Fibroblast of mammary gland (primary cell): ENCODE results near the gene GFER.

Source experiments
- DNase-seq: peaks from one replicate; pipeline ENCODE4 v3.0.0-alpha.2; 2010; ENCODE audit warnings: low read depth
- H3K4me3 ChIP-seq: 2 replicates; pipeline ENCODE4 v1.5.1; 2011; ENCODE audit warnings: low read depth, mild to moderate bottlenecking, low read length, moderate library complexity; ENCODE audit not compliant: control insufficient read depth
- CTCF ChIP-seq: conservative IDR thresholded peaks from 2 replicates; pipeline ENCODE4 v1.5.1; 2011; ENCODE audit warnings: low read depth, low read length, inconsistent platforms; ENCODE audit not compliant: control insufficient read depth, insufficient read depth

Gene GFER

DNA sequence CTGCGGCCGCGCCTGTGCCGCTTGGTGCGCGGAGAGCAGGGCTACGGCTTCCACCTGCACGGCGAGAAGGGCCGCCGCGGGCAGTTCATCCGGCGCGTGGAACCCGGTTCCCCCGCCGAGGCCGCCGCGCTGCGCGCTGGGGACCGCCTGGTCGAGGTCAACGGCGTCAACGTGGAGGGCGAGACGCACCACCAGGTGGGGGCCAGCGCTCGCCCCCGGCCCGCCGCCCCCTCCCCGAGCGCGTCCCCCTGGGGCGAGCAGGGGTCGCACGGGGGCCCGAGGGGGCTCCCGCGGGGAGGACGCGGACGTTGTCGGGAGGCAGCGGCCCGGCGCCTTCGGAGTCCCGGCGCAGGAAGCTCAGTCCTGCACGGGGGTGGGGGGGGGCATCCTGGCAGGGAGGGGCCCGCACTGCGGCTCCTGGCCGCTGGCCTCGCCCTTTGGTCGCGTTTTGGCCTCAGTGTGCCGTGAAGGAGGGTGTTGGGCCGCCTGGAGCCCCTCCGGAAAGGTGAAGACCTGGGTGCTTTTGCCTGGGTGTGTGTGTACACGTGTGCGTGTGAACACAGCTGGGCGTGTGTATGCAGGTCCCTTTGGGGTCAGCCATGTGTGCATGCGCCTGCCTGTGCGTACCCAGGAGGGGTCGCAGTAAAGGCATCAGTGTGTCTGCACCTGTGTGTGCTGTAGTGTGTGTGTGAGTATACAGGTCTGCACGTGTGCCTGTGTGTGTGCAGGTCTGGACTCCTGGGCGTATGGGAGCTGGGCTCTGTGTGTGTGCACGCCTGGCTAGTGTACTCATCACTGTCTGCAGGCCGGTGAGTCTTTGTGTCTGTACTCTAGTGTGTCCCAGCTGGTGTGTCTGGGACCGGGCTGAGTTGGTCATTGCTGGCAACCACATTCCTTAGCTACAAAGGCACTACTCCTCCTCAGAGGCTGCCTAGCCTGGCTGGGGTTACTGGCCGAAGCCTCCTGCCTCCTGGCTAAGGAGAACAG is 43.3 kb downstream of the GFER start:
- peak overlapping the region; percentile 36 for H3K4me3 ChIP-seq
- no peak for DNase-seq
- TF ChIP-seq CTCF, result no peak

DNA sequence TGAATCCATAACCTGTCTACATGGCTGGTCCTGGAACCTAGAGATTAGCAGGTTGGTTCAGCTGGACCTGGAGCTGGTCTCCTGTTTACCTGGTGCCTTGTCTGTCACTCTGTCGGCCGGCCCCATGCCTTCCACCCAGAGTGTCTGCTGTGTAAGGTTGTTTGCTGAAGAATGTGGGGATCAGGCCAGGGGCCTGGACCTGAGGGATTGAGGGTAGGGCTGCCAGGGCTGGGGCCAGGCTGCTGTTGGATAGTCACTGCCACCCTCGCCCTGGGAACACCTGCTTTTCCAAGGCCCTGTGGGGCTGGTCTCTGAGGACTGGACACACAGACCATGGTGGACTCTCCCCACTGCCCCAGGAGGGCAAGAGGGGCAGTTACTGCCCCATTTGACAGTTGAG is 44.2 kb downstream of the GFER start:
- no peak overlapping the region for H3K4me3 ChIP-seq
- TF ChIP-seq CTCF, result no peak
- no peak for DNase-seq

DNA sequence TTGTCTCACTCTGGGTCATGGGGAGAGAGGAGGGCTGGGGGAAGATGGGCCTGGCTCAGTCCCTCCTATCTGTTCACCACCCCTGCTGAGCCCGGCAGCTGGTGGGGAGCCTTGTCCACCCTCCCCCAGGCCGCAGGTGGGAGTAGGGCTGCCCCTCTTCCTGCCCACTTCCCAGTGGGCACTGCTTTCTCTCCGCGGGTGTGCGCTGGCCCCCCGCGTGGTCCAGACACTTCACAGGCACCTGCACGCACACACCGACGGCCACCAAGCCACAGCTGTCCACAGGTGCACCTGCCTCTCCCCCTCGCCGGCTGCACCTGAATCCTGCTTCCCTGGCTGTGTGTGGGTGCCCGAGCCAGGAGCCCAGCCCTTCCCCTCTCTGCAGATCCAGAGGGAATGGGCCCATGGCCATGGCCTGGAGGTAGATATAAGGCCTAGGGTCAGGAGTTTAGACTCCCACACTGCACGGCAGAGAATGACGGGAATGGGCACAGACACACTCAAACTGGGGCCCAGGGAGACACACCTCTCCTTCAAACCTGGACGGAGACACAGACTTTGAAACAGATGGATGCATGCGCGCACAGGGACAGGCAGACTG is 44.7 kb downstream of the GFER start:
- no peak for DNase-seq
- no peak for TF ChIP-seq CTCF
- H3K4me3 ChIP-seq, result no peak overlapping the region

DNA sequence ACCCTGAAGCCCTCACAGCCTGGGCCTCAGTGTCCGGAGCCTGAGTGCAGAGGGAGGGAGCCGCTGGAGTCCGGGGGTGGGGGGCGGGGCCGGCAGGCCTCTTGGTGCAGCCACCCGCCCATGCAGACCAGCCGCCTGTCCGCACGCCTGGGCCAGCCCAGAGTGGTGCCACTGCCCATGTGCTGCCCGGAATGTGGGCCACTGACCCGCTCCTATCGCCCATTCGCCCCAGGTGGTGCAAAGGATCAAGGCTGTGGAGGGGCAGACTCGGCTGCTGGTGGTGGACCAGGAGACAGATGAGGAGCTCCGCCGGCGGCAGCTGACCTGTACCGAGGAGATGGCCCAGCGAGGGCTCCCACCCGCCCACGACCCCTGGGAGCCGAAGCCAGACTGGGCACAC is 45.4 kb downstream of the GFER start:
- H3K4me3 ChIP-seq, result no peak overlapping the region
- TF ChIP-seq CTCF, result no peak
- DNase-seq, result no peak

DNA sequence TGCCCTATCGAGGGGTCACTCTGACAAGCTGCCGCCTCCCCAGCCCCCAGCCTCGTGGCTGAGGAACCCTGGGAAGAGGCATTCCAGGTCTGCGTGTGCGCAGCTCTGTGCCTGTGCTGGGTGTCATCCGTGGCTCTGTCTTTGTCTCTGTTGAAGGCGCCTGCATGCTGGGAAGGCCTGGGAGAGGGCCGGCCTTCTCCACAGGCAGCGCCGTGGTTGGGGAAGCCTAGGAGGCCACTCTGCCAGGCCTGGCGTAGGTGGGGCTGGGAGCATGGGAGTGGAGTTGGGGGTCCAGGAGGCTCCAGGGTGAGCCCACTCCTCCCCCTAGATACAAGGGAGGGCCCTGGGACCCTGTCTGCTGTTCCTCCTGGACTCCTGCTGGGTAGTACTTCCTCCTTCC is 46.0 kb downstream of the GFER start:
- no peak overlapping the region for H3K4me3 ChIP-seq
- DNase-seq, result no peak
- no peak for TF ChIP-seq CTCF

GRCh38 chr16:2031081-2031577 is 47.1 kb downstream of the GFER start:
- no peak for TF ChIP-seq CTCF
- no peak overlapping the region for H3K4me3 ChIP-seq
- DNase-seq, result no peak
